Natural killer cell (primary cell): ENCODE data around the gene CAPN7. TPM values are rescaled to one million over a fixed set of nuclear protein-coding genes. Genes with fewer than 3 reads are reported as not detected.

Source experiments
- ATAC-seq, 3 donors: fragments of 150-1000 bp in 2 of 3; fragments of 200-7000 bp in 1 of 3; cut with Tn5 transposase; 1 replicate in 1 of 3; 2 replicates in 2 of 3; pipeline ENCODE4 v1.10.0; 2021; ENCODE audit warnings: mild to moderate bottlenecking in 2 of 3, moderate library complexity in 2 of 3
- DNase-seq, 2 donors: peaks; one replicate each; pipeline versions ENCODE4 v3.0.0 to v3.0.0-alpha.2; 2013 to 2021; ENCODE audit warnings: mixed read lengths in 1 of 2
- H3K27ac ChIP-seq: one replicate; pipeline ENCODE4 v1.5.1; 2013; ENCODE audit warnings: mild to moderate bottlenecking, low read length
- H3K27me3 ChIP-seq: one replicate; pipeline ENCODE4 v1.6.1; 2013; ENCODE audit warnings: low read length; ENCODE audit not compliant: control insufficient read depth, insufficient read depth
- H3K36me3 ChIP-seq: one replicate; pipeline ENCODE4 v1.6.1; 2013; ENCODE audit warnings: low read length; ENCODE audit not compliant: control insufficient read depth, insufficient read depth
- H3K4me1 ChIP-seq: one replicate; pipeline ENCODE4 v1.6.1; 2013; ENCODE audit warnings: low read length; ENCODE audit not compliant: control insufficient read depth, insufficient read depth
- H3K4me3 ChIP-seq: one replicate; pipeline ENCODE4 v1.5.1; 2013; ENCODE audit warnings: low read length
- H3K9me3 ChIP-seq: one replicate; pipeline ENCODE4 v1.6.1; 2013; ENCODE audit warnings: low read length; ENCODE audit not compliant: control insufficient read depth, insufficient read depth
- H3K27ac Mint-ChIP-seq, 2 donors: one replicate each; pipeline ENCODE4 v1.8.0; 2022; ENCODE audit warnings: mild to moderate bottlenecking in 2 of 2, mixed read lengths in 2 of 2, moderate library complexity in 1 of 2
- H3K27me3 Mint-ChIP-seq, 2 donors: one replicate each; pipeline ENCODE4 v1.8.0; 2022; ENCODE audit warnings: low read depth in 2 of 2, mixed read lengths in 2 of 2
- H3K36me3 Mint-ChIP-seq: one replicate; pipeline ENCODE4 v1.8.0; 2022; ENCODE audit warnings: mixed read lengths
- H3K4me1 Mint-ChIP-seq, 2 donors: one replicate each; pipeline ENCODE4 v1.8.0; 2022; ENCODE audit warnings: mixed read lengths in 2 of 2
- H3K4me3 Mint-ChIP-seq: one replicate; pipeline ENCODE4 v1.8.0; 2022; ENCODE audit warnings: mild to moderate bottlenecking, moderate library complexity, mixed read lengths
- H3K9me3 Mint-ChIP-seq, 2 donors: one replicate each; pipeline ENCODE4 v1.8.0; 2022; ENCODE audit warnings: mixed read lengths in 2 of 2
- CTCF ChIP-seq: fragments of 200-600 bp; IDR thresholded peaks from one replicate; pipeline ENCODE4 v1.8.0; 2022; ENCODE audit warnings: antibody characterized with exemption
- WGBS: methylation state at CpG from one replicate; pipeline ENCODE4 v1.1.7; 2013; ENCODE audit warnings: missing lambda C conversion rate; ENCODE audit not compliant: insufficient coverage; 5-methylcytosine and 5-hydroxymethylcytosine counted together
- intact Hi-C: fragments of 100-400 bp; cut with micrococcal nuclease; formaldehyde crosslinking; loops from one replicate; pipeline ENCODE4 v1.14.2; 2022
- total RNA-seq, 4 donors: library from RNA; stranded (reverse); fragments of 120-200 nt in 1 of 4; gene quantifications; one replicate each; pipeline versions ENCODE4 v1.2.3 to v1.2.4, GENCODE V29; 2013 to 2022

The CAPN7 gene
- total RNA-seq, 3 donors from 2014 or later (not counting 1 experiment from before 2014, with no cell fraction given) = 35.3 to 59.9 (median 52.8) TPM

GRCh38 chr3:15253023-15253697 lies 47.1 kb downstream of the CAPN7 start:
- H3K27me3 ChIP-seq = no peaks in the 10 kb centered on the region
- Mint-ChIP-seq H3K36me3 (peaks cover 27% of the 10 kb centered on the region), H3K27ac (peak overlapping the region; percentile 69 to 74), H3K9me3 (no peaks in the 10 kb centered on the region), H3K27me3 (no peaks in the 10 kb centered on the region), H3K4me3 (no peak overlapping the region), H3K4me1 (peaks cover 24 to 28% of the 10 kb centered on the region in 2 donors)
- DNase-seq (no peak), ATAC-seq (no peak)
- intact Hi-C loops = no loop called here
- WGBS = 89% methylated on average over 7 of the region's 7 CpGs
- H3K9me3 ChIP-seq = no peaks in the 10 kb centered on the region
- H3K36me3 ChIP-seq = peaks cover 87% of the 10 kb centered on the region
- H3K4me1 ChIP-seq = no peaks in the 10 kb centered on the region
- no peak overlapping the region for H3K27ac ChIP-seq
- no peak overlapping the region for H3K4me3 ChIP-seq
- no peak for TF ChIP-seq CTCF

- no peak for TF ChIP-seq CTCF
- 100% methylated on average over 1 of the region's 2 CpGs for WGBS
- no peaks in the 10 kb centered on the region for H3K9me3 Mint-ChIP-seq
- H3K36me3 Mint-ChIP-seq = peaks cover 42% of the 10 kb centered on the region
- peaks cover 40 to 45% of the 10 kb centered on the region in 2 donors for H3K4me1 Mint-ChIP-seq
- DNase-seq (no peak), ATAC-seq (no peak)
- Histone ChIP-seq H3K36me3 (peaks cover 93% of the 10 kb centered on the region), H3K4me1 (no peaks in the 10 kb centered on the region), H3K9me3 (no peaks in the 10 kb centered on the region), H3K4me3 (no peak overlapping the region), H3K27ac (no peak overlapping the region), H3K27me3 (no peaks in the 10 kb centered on the region)
- H3K27me3 Mint-ChIP-seq = no peaks in the 10 kb centered on the region
- peak overlapping the region; percentile 69 to 74 for H3K27ac Mint-ChIP-seq
- intact Hi-C loops = no loop called here
- no peak overlapping the region for H3K4me3 Mint-ChIP-seq
Observed at GRCh38 chr3:15255215-15255614, 49.2 kb downstream of the CAPN7 start.

GRCh38 chr3:15256861-15257341 lies 50.9 kb downstream of the CAPN7 start:
- H3K36me3 Mint-ChIP-seq = peaks cover 35% of the 10 kb centered on the region
- H3K27ac Mint-ChIP-seq = peak overlapping the region; percentile 69 to 74
- ATAC-seq = no peak

More at GRCh38 chr3:15256861-15257341, 50.9 kb downstream of the CAPN7 start:
- Mint-ChIP-seq H3K27me3 (no peaks in the 10 kb centered on the region), H3K4me3 (no peak overlapping the region), H3K9me3 (no peaks in the 10 kb centered on the region), H3K4me1 (peaks cover 49 to 56% of the 10 kb centered on the region in 2 donors)
- DNase-seq = no peak
- H3K9me3 ChIP-seq = no peaks in the 10 kb centered on the region
- no peaks in the 10 kb centered on the region for H3K27me3 ChIP-seq
- no peak for TF ChIP-seq CTCF
- intact Hi-C loops = no loop called here
- H3K4me1 ChIP-seq = no peaks in the 10 kb centered on the region
- H3K36me3 ChIP-seq = peaks cover 95% of the 10 kb centered on the region
- 89% methylated on average over 8 of the region's 8 CpGs for WGBS
- H3K4me3 ChIP-seq = no peak overlapping the region
- H3K27ac ChIP-seq = no peak overlapping the region
